Ramos (cell line): ENCODE data around the gene APOL5.

Experiments
- in situ Hi-C: fragments of 300-500 bp; cut with MboI; formaldehyde crosslinking; loops from one replicate; pipeline ENCODE4 v1.14.3; 2022; ENCODE audit warnings: low sequenced_read_pairs; ENCODE audit not compliant: unreplicated experiment

APOL5 gene

DNA sequence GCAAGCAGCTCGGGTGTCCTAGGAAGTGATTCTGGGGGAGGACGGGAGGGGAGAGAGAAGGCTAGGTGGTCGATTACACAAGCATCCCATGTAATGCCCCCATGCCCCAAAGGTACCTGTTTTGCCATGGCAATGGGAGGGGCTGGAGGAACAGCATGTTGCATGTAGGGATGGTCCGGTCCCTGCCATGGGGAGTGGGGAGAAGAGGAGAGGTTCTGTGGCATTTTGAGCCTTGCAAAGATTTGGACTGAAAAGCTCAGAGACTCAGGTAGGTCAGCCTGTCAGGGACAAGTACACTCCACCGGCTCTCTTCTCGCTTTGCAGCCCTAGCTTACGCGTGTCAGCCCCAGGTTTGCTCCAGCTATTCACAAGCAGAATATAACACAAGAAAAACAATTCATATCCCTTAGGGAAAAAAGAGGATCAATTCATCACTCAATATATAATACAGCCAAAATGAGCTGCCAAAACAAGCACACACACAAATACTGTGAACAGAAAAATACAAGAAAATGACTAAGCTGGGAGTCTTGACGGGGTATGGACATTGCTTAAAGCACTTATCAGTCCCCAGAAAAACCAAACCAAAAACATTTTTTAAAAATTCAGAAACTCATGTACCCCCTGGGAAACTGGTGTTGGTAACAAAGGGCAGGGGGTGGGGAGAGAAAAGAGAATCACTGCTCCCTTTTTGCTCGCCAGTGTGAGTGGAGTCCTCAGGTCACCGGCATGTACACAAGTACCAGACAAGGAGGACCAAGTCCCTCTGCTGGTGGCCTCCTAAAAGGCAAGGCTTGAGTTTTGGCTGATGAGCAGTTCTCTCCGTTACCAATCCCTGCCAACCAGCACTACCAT is 21.6 kb downstream of the APOL5 start:
- in situ Hi-C loops = no loop called here

DNA sequence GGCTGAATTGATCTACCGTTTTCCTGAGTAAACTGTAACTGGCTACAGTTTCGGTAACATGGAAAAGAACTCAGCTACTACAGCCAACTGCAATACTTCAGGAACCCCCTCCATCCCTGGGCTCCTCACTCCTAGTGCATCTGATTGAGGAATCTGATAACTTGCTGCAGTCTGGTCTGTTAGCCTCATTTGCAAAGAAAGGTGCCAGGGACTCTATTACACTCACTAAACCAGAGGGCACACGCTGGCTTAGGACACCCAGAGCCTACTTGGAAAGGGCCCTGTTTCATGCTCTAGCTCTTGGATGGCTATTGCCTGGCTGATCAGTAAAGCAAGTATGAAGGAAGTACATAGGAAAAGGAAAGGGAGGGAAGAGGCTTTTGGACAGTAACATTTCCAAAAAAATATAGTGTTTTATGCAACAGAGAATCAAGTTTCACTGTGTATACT is 22.3 kb downstream of the APOL5 start:
- in situ Hi-C loops = no loop called here

DNA sequence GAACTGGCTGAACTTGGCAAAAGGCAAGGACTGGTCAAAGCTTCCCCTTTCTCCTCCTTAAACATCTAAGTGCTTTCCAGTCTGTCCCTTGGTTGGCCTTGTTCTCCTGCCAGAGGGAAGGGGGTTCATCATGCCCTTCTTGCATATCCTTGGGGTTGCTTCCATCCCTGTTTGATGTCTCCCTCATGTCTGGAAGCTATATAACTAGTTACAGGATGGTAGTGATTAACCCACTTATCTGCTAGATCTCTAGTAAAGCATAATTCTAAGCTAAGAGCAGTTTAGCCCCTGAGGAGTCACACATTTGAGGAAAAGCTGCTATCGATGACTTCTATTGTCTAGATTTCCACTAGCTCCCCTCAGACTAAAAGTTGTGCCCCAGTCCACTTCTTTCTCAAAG is 22.9 kb downstream of the APOL5 start:
- in situ Hi-C loops = no loop called here

DNA sequence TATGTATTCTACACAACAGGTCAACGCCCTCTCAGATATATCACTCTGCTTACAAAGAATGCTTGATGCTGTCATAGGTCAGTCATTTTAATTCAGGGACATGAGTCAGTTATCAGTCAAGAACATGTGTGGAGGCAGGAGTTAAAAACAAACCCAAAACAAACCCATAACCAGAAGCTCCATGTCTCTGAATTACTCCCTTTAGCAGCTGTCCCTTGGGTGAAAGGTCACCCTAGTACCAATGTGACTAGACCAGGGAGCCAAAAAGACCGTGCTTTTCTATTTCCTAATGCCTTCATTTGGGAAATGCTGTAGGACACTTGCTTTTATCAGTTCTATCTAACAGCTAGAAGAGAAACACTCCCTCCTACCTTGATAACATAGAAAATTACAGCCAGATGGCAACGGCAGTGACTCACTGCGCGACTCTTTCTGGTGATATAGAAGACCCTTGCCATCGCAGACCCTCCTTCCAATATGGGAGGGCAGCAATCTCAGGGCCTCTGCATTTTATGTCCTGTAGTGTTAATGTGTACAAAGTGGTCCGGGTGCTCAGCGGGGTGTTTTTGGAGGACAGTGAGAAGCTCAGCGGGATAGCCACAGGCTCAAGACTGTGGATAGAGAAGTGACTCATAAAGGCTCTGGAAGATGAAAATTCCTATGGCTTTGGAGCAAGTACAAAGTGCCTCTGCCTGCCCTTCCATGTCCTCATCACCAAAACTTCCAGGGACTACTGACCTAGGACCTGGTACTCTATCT is 24.8 kb downstream of the APOL5 start:
- in situ Hi-C loops = no loop called here

DNA sequence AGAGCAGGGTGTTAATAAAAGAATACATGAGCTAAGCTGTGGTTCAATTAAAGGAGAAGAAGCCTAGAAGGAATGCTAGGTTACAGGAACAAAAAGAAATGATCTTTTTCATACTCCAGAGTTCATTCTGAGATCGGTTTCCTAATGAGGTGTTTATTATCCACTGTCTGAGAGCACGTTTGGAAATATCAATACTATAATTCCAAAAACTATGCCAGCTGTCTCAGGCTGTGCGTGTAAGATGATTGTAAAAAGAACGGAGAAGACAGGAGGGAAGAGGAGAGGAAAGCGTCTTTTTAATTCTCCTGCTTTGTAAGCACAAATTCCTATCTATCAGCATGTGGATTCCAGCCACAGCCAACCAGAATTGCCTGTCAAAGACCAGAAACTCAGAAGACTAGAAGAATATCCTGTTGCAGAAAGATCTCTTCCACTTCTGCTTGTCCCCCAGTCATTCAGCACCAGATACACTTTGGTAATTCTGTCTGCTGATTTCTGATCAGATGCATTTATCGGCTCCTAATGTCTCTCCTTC is 25.7 kb downstream of the APOL5 start:
- in situ Hi-C loops = no loop called here

DNA sequence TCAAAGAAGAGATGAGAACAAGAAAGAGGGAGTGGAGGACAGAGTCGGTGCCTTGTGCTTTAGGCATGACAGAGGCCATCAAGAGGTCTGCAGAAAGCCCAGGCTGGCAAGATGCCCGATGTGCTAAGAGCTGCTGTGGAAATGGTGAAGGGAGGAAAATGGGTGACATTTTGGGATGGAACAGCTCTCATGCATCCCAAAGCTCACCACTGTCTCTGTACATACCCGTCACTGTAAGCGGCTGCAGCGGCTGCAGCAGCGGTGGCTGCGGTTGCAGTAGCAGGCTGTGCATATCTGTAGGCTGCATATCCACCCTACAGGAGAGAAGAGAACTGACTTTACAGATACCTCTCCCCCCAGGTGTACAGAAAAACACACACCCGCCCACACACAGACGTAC is 28.6 kb downstream of the APOL5 start:
- in situ Hi-C loops = no loop called here

DNA sequence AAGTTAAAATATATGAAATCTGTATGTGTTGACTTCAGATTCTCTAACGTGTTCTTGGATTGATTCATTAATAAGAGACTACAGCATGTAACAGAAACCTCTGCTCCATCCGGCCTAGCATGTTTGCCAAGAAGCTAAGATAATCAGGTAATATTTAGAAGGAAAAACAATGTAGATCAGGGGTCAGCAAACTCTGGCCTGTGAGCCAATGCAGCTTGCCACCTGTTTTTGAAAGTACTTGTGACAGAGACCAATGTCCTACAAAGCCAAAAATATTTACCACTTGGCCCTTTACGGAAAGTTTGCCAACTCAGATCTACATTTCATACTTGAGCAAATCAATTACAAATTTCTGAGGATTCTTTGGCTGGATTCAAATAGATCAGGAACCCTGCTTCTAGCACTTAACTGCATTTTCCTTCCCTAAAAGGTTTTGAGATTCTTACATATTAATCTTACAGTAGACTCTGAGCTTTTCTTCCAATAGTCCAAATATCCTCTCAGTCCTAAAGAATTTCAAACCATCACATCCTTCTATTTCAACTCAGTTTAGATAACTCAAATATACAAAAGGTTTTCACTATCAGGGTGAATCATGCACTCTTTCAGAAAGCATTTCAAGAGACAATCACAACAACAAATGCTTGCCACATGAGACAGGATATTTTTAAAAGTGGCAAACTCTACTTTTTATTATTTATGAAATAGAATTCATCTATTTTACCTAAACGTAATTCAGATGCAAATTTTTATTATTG is 29.5 kb downstream of the APOL5 start:
- in situ Hi-C loops = no loop called here

DNA sequence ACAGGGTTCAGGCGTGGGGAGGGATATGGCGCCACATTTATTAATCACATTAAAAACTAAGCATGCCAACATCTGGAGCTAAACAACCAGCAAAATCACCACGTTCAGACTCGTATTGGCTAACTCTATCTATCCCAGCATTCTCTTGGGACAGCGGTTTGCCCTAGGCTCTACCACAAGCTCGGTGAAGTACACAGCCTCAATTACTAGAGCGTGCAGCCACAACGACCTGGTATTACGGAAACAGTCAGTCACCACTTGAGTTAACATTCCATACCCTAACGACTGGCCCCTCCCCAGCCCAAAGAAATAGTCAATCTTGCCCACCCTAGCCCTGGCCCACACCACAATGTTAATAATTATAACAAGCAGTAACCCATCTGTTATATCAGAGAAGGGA is 32.1 kb downstream of the APOL5 start:
- in situ Hi-C loops = loop anchor here (5.0 kb wide), 1 partner anchor 63 kb away; no protein-coding TSS in a partner anchor

DNA sequence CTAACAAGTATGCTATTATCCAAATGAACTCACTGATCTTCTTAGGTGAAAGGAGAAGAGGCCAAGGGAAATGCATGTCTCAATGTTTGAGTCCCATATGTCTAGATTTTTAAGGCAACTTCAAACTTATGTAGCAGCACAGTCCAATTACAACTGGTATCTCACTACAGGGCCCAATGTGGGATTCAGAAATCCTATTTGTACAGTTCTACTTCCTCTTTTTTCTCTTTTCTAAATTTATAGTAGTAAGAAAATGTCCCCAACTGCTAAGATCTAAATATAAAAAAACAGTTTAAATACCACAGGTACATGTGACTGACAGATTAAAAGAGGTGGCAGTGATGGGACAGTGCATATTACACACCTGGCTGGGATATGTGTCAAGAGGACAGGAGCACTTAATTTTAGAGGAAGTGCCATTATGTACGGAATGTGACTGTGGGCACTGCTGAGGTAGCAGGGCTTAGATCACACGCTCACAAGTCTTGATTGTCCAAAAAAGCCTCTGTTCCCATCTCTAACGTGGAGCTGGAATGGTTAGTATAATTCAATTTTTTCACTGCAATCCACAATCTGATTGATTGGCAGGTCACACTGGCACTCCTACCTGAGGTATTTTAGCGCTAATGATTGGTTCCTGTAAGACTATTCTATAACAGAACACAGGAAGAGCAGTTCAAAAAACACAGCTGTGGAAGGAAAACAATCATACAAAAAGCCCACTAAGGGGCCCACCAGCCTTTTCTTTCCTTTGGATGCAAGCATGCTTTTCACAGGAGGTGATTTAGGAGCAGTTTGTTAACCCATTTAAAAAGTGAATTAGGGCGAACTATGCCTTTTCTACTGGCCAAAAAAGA is 34.6 kb downstream of the APOL5 start:
- in situ Hi-C loops = loop anchor here (5.0 kb wide), 1 partner anchor 65 kb away; no protein-coding TSS in a partner anchor

DNA sequence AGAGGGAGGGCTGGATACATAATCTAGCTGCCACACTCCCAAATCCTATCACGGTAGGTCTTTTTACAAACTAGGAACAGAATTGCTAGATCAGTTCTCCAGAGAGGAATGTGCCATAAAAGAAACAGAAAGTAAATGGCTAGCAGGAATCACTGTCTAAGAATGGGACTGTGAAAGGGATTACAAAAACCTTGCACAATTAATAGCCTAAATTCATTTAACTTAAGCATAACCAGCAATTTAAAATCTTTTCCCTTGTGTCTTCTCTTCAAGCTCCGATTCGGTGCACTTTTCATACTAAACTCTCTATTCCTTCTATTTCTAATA is 35.2 kb downstream of the APOL5 start:
- in situ Hi-C loops = loop anchor here (5.0 kb wide), 1 partner anchor 66 kb away; no protein-coding TSS in a partner anchor

DNA sequence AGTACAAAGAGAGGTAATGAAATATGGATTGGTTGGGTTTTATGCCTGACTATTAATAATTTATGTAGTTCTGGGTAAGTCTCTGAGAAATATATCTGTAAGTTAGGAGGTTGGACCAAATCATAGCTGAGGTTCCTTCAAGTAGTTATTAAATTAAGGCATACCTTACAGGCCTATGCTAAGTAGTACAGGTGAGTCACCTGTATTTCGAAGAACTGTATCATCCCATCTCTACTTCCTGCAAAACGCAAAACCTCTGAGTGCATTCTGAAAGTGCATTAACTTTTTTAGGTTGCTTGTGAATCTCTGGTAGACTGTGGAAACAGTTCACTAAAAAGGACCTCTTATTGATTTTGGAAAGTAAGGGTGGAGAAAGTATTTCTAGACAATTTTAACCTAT is 37.1 kb downstream of the APOL5 start:
- in situ Hi-C loops = loop anchor here (5.0 kb wide), 1 partner anchor 67 kb away; no protein-coding TSS in a partner anchor

DNA sequence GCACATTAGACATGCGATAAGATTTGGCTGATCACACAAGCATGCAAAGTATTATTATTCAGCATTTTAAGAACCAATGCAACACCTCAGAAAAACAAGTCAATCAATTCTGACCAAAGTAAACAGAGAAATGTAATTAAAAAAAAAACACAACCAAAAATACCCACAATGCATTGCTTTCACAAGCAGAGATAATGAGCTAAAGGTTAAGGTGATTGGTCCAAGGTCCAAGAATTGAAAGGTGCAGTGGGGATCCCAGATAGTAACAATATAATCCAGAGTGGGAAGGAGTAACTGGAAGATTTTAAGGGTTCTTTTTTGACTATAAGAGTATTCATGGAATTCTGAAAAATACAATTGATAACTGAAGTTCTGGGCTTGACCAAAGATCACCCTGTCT is 39.0 kb downstream of the APOL5 start:
- in situ Hi-C loops = no loop called here

DNA sequence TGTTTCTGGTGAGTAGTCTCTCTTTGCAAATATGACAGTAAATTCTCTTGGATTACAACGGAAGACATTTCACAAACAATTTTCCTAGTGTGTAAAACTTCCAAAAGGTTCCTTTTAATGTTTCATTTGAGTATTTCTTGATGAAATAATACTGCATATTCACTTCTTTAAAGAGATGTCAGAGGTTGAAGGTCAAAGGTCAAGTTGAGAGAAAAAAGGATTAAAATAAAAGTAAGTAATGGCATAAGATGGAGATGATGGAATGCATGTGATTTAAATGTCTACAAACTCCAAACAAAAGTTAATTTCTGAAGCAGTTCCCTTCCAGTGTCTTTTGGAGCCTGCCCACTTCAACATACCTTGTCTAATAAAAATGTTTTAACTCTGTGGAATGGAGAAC is 40.7 kb downstream of the APOL5 start:
- in situ Hi-C loops = no loop called here

DNA sequence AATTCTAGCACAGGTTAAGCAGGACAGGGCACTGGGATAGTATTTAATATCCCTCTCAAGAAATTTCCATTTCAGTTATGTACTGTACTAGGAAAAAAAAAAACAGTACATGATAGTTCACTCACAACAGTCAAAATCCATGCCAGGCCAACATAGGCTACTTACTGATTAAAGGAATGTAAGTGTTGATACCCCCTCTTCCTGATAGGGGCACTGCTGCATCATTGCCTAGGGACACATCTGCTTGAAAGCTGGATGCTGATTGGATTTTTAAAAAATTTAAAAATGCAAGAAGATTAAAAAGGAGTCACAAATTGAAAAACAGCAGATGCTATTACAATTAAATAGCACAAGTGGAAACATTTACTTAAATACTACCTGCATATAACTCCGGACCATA is 43.4 kb downstream of the APOL5 start:
- in situ Hi-C loops = no loop called here

DNA sequence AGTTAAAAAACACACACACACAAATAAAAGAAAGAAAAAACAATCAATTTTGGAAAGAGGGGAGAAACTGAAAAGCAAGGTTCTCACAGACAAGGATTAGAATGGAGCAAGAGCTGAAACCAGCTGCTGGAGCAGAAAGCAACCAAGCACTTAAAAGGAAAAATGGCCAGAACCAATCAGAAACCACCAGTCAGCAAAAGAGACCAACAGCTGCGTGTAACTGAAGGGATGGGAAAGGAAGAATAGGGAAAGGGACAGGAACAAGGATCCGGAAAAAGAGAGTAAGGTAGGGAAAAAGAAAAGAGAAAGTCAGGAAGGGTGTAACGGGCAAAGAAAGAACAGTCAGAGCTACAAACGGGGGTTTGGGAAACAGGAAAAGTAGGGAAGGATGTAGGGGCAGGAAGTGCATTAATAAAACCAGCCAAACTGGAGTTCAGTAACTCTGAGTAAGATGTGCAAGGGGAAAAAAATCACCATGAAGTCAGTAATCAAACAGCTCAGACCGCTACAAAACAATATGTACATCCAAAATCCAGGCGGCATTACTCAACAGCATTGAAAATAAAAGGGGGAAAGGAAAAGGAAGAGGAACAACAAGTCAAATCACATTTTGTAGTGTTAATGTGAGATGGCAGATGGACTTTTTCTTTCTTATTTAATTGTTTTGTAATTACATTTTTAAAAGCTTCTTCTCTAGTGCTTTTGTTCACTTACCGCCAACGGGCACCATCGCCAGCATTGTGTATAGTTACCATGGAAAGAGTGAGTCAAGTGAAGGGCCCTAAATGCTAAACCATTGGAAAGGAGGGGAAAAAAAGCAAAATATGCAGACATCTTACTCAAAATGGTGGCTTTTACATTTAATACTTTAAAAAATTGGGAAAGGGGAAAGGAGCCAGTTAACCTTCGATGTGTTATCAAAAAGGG is 49.2 kb downstream of the APOL5 start:
- in situ Hi-C loops = no loop called here

DNA sequence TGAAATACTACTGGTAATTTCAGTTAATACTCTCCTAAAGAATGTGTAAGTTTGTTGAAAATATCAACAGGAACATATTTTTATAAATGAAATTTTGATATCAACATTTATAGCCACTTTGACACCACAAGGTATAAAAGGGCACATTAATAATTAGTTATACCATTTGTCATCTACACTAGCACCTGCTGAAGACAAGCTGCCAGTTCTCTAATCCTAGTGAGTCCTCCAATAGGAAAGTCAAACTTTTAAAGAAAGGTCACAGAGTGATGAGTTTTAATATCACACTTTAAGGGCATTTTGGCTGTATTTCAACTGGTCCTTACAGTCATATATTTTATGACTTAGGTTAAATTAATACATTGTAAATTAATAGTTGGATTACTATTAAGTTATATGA is 52.3 kb downstream of the APOL5 start:
- in situ Hi-C loops = no loop called here

DNA sequence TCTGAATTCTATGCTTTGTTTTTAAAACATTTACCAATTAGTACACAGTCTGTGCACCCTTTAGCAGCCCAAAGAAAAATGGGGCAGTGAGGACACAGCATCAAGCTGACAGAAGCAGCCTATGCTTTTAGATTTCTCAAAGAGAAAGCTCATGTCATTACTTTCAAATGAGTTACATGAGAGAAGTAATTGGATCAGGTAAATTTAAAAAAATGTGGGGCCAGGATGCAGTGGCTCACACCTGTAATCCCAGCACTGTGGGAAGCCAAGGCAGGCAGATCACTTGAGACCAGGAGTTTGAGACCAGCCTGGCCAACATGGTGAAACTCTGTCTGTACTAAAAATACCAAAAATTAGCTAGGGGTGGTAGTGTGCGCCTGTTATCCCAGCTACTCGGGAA is 57.7 kb downstream of the APOL5 start:
- in situ Hi-C loops = no loop called here

DNA sequence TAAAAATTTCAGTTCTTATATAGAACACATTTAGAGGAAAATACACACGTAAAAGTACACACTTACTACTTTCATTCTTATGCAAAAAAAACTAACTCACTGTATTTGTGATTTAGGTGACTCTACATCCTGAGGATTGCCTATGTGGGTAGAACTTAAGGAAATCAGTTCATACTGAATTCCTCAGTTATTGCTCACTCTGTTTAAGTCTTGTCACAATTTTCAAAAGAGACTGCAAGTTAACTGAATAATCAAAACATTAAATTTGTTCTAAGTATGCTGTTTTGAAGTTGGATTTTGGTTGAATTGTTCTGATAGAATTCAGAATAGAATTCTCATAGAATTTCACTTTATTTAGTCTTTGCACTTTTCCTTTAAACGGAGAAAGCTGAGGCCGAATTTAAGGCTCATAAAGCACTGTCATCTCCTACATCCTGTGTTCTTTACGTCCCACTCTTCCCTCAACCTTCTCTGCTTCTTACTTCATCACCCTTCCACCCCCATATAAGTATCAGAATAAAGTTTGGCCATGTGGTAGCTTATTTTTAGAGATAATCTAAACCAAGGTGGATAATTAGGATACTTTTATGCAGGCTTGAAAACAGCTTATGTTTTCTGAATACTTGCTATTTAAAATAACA is 59.8 kb downstream of the APOL5 start:
- in situ Hi-C loops = no loop called here
